ENCODE results near the gene UBASH3A.
A peak's percentile ranks its signal among the peaks of the same experiment; 100 is the strongest.

The UBASH3A gene

GRCh38 chr21:42370894-42371654 is 32.6 kb upstream of the UBASH3A start:
- no peaks in the 10 kb centered on the region for H3K36me3 Mint-ChIP-seq (ENCODE audit: low read depth)
- no peak for DNase-seq
- TF ChIP-seq CTCF (IDR thresholded peaks at IDR 0.05) = no peak
- H3K4me1 Mint-ChIP-seq = peaks cover 61% of the 10 kb centered on the region
- no peaks in the 10 kb centered on the region for H3K9me3 Mint-ChIP-seq
- no peak overlapping the region for H3K4me3 Mint-ChIP-seq
- H3K27me3 Mint-ChIP-seq (ENCODE audit: low read depth, poor library complexity) = peaks cover 20% of the 10 kb centered on the region
- peak overlapping the region; percentile 34 for H3K27ac Mint-ChIP-seq

GRCh38 chr21:42373196-42373907 is 30.4 kb upstream of the UBASH3A start:
- no peaks in the 10 kb centered on the region for H3K9me3 Mint-ChIP-seq
- TF ChIP-seq CTCF (IDR thresholded peaks at IDR 0.05) = no peak
- peaks cover 23% of the 10 kb centered on the region for H3K27me3 Mint-ChIP-seq (ENCODE audit: low read depth, poor library complexity)
- peaks cover 48% of the 10 kb centered on the region for H3K4me1 Mint-ChIP-seq
- no peak overlapping the region for H3K4me3 Mint-ChIP-seq
- H3K27ac Mint-ChIP-seq = no peak overlapping the region
- no peaks in the 10 kb centered on the region for H3K36me3 Mint-ChIP-seq (ENCODE audit: low read depth)
- no peak for DNase-seq

- DNase-seq = no peak
- no peaks in the 10 kb centered on the region for H3K36me3 Mint-ChIP-seq (ENCODE audit: low read depth)
- H3K4me3 Mint-ChIP-seq = no peak overlapping the region
- TF ChIP-seq CTCF (IDR thresholded peaks at IDR 0.05) = no peak
- no peaks in the 10 kb centered on the region for H3K9me3 Mint-ChIP-seq
- peaks cover 26% of the 10 kb centered on the region for H3K27me3 Mint-ChIP-seq (ENCODE audit: low read depth, poor library complexity)
- H3K4me1 Mint-ChIP-seq = peaks cover 47% of the 10 kb centered on the region
- H3K27ac Mint-ChIP-seq = no peak overlapping the region
Measured at GRCh38 chr21:42373908-42374455, 29.7 kb upstream of the UBASH3A start.

- Mint-ChIP-seq H3K9me3 (no peaks in the 10 kb centered on the region), H3K36me3 (ENCODE audit: low read depth) (no peaks in the 10 kb centered on the region), H3K27ac (no peak overlapping the region), H3K4me1 (peaks cover 42% of the 10 kb centered on the region), H3K27me3 (ENCODE audit: low read depth, poor library complexity) (peaks cover 26% of the 10 kb centered on the region), H3K4me3 (no peak overlapping the region)
- TF ChIP-seq CTCF (IDR thresholded peaks at IDR 0.05) = no peak
- no peak for DNase-seq
Measured at GRCh38 chr21:42374457-42374856, 29.2 kb upstream of the UBASH3A start.

GRCh38 chr21:42374864-42375499 is 28.7 kb upstream of the UBASH3A start:
- Mint-ChIP-seq H3K4me3 (no peak overlapping the region), H3K27me3 (ENCODE audit: low read depth, poor library complexity) (peaks cover 26% of the 10 kb centered on the region), H3K9me3 (no peaks in the 10 kb centered on the region), H3K4me1 (peaks cover 41% of the 10 kb centered on the region), H3K36me3 (ENCODE audit: low read depth) (no peaks in the 10 kb centered on the region), H3K27ac (no peak overlapping the region)
- DNase-seq = peak; percentile 36
- TF ChIP-seq CTCF (IDR thresholded peaks at IDR 0.05) = no peak

Measured in nephron progenitor cell (in vitro differentiated cells).